SK-N-DZ (cell line): ENCODE results near the gene CFAP100.

Experiments
- DNase-seq: peaks from one replicate; pipeline ENCODE4 v3.0.0-alpha.2; 2015; ENCODE audit warnings: low spot score

The CFAP100 gene

GRCh38 chr3:126356373-126357264 lies 38.1 kb upstream of the CFAP100 start:
- DNase-seq = no peak

DNA sequence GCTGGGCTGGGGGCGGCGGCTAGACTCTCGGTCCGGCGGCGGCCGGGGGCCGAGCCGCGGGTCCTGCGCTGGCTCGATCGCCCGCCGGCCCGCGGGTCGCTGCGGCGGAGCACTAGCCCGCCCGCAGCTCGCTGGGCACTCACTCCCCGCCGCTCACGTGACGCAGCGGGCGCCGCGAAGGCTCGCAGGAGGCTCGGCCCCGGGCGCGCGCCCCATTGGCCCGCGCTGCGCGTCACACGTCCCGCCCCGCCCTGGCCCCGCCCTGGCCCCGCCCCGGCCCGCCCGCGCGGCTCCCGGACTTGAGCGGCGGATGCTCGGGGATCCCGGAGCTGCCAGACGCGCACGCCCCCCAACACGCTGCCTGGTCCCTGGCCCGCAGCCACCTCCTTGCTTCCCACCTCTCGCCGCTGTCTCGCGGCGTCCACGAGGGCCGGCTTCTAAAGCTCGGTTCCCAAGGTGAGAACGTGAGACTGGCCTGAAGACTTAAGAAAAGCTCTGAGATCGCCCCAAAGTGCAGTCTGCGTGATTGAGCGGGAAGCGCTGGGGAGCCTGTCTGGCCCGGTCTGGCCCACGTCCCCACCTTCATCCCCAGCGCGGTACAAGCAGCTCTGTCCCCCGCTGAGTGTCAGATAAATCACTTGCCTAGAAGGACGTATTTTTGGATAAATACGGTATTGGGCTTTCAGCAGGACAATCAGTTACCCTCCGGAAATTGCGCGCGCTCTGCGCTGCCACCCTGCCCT lies 37.2 kb upstream of the CFAP100 start, which contains the start of gene KLF15:
Gene KLF15, minus strand, starts transcription at position 114 of the 743 bp plus-strand sequence. CDS start 4,486 bp downstream, outside the sequence.
- peak; percentile 77 for DNase-seq

- no peak for DNase-seq
Measured at GRCh38 chr3:126358038-126358815, 36.5 kb upstream of the CFAP100 start.

- no peak for DNase-seq
Measured at GRCh38 chr3:126358816-126359181, 35.9 kb upstream of the CFAP100 start.

- no peak for DNase-seq
Measured at GRCh38 chr3:126360046-126360713, 34.5 kb upstream of the CFAP100 start.

DNA sequence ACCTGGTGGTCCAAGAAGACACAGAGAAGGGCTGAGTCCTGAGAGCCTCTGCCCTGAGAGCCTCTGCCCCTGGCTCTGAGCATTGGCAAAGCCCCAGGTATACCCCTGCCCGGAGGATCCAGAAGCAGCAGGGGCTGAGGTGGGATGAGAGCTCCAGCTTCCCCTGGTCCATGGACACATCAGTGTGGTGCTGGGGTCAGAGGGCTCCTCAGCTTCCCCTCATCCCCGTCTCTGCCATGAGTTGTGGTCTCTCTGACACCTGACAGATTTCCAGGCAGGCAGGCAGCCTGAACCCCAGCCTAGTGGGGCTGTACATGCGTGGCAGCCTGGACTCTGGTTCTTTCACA lies 34.0 kb upstream of the CFAP100 start:
- no peak for DNase-seq

DNA sequence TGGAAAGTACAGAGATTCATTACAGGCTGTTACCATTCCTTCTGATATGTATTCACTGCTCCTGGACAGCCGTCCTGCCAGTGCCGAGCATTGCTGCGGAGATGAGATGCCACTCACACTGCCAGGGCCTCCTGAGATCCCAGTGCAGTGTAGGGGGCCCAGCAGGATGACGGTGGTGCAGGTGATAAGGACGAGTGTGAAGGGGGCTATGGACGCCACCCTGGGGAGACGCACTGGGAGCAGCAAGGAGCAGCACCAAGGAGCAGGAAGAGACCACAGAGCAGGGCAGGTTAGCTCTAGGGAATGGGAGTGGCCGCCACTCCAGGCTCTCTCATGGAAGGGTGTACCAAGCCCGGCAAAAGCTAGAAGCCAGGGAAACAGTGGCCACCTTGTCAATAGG lies 33.5 kb upstream of the CFAP100 start:
- DNase-seq = no peak

- DNase-seq = no peak
Measured at GRCh38 chr3:126364130-126364695, 30.5 kb upstream of the CFAP100 start.

DNA sequence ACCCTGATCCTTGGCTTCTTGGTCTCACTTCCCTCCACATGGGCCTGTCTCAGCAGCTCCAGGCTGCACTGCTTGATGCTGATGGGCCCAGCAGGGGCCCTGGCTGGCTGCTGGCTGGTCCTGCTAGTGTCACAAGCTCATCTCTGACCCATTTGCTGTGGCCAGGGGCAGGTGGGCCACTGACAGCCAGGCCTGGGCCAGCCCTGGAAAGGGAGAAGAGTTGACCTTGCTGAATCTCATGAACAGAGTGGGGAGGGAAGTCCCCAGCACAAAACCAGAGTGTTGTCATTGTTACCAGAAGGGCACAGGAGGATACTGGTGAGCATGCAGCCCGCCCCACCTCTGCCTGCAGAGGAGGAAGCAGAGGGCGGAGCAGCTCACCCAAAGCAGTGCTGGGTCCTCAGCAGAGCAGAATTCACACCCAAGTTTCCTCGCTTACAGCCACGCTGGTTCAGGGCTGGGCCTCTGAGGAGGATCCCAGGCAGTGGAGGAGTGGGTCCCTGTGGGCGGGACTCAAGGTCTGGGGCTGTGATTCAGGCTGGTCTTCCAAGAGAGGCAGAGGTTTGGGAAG lies 29.9 kb upstream of the CFAP100 start:
- DNase-seq = no peak

GRCh38 chr3:126365351-126366277 lies 29.1 kb upstream of the CFAP100 start:
- no peak for DNase-seq

GRCh38 chr3:126367316-126367805 lies 27.3 kb upstream of the CFAP100 start:
- no peak for DNase-seq

DNA sequence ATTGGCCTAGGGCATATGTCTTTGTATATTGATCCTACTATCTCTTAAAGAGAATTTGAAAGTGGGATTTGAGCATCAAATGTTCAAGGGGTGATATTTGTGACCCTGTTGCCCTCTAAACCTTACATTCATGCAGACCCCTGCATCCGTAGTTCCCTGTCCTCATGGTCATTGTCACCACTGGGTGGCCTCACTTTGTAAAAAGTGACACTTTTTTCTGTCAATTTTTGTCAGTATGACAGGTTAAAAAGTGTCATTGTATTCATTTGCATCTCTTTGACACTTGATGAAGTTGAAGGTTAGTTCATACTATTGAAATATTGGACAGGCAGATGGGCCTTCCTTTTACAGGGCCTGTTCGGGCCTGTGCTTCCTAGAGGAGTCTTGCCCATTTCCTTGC lies 25.2 kb upstream of the CFAP100 start:
- DNase-seq = no peak

GRCh38 chr3:126370055-126370454 lies 24.7 kb upstream of the CFAP100 start:
- DNase-seq = no peak

GRCh38 chr3:126370606-126371005 lies 24.1 kb upstream of the CFAP100 start:
- DNase-seq = no peak

DNA sequence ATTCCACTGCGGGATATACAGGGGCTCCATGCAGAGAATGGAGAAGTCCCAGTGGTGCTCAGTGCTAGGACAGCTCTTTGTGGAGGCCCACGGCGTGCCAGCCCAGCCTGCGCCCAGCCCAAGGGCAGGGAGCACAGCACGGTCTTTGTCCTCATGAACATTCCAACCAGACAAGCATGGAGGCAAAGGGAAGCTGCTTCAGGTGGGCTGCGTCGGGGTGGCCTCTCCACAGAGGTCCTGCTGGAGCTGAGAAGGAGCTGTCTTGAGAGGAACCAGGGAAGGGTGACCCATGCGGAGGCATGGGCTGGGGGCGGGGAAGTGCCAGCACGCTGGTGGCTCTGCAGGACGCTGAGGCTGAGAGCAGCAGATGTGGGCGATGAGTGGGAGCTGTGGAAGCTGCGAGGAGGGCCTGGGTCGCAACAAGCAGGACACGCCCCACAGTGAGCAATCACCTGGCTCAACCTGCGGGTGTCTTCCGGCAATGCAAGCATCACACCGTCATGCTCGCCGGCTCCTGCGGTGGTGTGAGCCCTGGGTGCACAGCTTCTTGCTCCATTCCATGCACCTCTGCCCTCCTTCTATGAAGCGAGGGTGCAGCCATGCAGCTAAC lies 23.5 kb upstream of the CFAP100 start:
- no peak for DNase-seq

GRCh38 chr3:126372413-126373145 lies 22.1 kb upstream of the CFAP100 start:
- DNase-seq = no peak

DNA sequence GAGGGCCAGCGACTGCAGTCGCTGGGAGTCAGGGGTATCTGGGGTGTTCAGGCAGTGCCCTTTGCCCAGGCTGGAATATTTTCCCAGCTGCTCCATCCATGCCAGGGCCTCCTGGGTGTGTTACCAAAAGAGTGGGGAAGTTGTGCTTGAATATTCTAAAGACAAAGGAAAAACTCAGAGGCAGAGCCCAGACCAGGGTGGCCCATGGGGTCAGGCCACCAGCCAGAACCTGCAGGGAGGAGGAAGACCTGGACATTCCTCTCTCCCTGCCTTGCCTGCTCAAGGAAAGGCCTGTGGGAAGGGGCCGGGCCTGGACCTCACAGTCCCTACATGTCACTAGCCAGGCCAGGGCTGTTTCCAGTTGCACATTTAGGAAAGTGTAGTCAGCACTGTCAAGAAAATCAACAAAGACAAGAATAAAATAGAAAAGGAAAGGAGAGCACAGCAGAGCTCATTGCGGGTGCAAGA lies 21.5 kb upstream of the CFAP100 start:
- DNase-seq = no peak
